Stimulated activated memory B cell treated with anti-CD40 and anti-IgM and Interleukin-4, amounts not matched to agents 10 μg/mL and 1 μg/mL and 100 μg/mL, for 72 hours (primary cell): ENCODE data around the gene GULP1.
"Not testable (repeated sequence)": the region's sequence is repeated elsewhere in the genome, so short reads cannot be mapped to it uniquely, and the experiment has no call there.

ENCODE experiments used
- ATAC-seq: fragments of 150-1000 bp; cut with Tn5 transposase; 2 replicates; pipeline ENCODE4 v1.10.0; 2021
- H3K27ac Mint-ChIP-seq: one replicate; pipeline ENCODE4 v1.8.0; 2022; ENCODE audit warnings: mild to moderate bottlenecking, mixed read lengths
- H3K27me3 Mint-ChIP-seq: one replicate; pipeline ENCODE4 v1.8.0; 2022; ENCODE audit warnings: mixed read lengths
- H3K36me3 Mint-ChIP-seq: one replicate; pipeline ENCODE4 v1.8.0; 2022; ENCODE audit warnings: mixed read lengths
- H3K4me1 Mint-ChIP-seq: one replicate; pipeline ENCODE4 v1.8.0; 2022; ENCODE audit warnings: mixed read lengths
- H3K4me3 Mint-ChIP-seq: one replicate; pipeline ENCODE4 v1.8.0; 2022; ENCODE audit warnings: mild to moderate bottlenecking, moderate library complexity, mixed read lengths
- H3K9me3 Mint-ChIP-seq: one replicate; pipeline ENCODE4 v1.8.0; 2022; ENCODE audit warnings: mixed read lengths

GULP1 gene

DNA sequence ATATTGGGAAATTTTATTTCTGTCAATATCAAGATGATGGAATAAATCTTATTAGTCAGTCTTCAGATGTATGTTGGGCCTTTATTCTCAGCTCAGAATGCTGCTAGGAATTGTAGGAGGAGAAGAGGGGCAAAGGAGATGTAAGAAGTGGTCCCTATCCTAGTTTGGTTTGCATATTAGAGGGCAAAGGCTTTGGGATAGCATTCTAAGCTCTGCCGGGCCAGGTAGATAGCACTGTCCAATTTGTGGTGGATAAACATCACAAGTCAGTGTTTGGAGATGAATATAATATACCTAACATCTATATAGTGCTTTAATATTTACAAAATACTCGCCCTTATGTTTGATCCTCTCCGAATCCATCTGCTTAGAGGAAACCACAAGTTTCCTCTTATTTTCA lies 149.2 kb downstream of the GULP1 start:
- peaks cover 6% of the 10 kb centered on the region for H3K9me3 Mint-ChIP-seq
- no peaks in the 10 kb centered on the region for H3K4me1 Mint-ChIP-seq
- no peak for ATAC-seq
- H3K36me3 Mint-ChIP-seq, result no peaks in the 10 kb centered on the region
- no peak overlapping the region for H3K4me3 Mint-ChIP-seq
- H3K27ac Mint-ChIP-seq, result no peak overlapping the region
- no peaks in the 10 kb centered on the region for H3K27me3 Mint-ChIP-seq

DNA sequence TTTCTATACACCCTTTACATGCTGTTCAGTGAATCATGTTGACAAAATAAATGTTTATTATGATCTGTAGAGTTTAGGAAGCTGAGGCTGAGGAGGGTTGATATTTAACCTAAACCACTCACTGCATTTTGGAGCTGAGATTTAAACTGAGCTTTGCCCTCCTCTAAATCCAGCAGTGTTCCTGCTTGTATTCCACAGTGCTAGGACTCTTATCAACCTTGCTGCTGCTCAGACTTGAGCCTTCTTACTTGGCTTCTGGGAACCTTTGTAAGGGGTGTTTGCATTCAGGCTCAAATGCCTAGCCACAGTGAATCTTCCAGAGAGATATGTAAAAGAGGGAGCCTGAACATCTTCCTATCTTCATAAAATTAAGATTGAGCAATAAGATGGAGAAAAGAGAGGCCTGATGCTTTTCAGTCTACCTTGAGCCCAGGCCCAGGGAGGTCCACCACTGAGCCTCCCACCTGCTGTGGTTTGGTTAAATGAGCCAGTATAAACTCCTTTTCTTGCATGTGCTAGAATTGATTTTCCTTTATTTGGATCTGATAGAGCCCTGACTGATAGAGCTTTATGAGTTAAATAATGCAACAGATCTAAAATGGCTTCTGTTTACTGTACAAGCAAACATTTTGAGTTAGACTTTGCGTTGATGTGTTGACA lies 149.7 kb downstream of the GULP1 start:
- Mint-ChIP-seq H3K36me3 (no peaks in the 10 kb centered on the region), H3K27ac (no peak overlapping the region), H3K4me1 (no peaks in the 10 kb centered on the region), H3K9me3 (peaks cover 6% of the 10 kb centered on the region), H3K27me3 (no peaks in the 10 kb centered on the region), H3K4me3 (no peak overlapping the region)
- peak; percentile 12 for ATAC-seq

- H3K4me1 Mint-ChIP-seq, result no peaks in the 10 kb centered on the region
- H3K27me3 Mint-ChIP-seq, result no peaks in the 10 kb centered on the region
- ATAC-seq, result no peak
- no peaks in the 10 kb centered on the region for H3K36me3 Mint-ChIP-seq
- H3K9me3 Mint-ChIP-seq, result peaks cover 2% of the 10 kb centered on the region
- H3K4me3 Mint-ChIP-seq, result no peak overlapping the region
- no peak overlapping the region for H3K27ac Mint-ChIP-seq
These were observed 151.5 kb downstream of the GULP1 start for GRCh38 chr2:188443207-188443606.

- Mint-ChIP-seq H3K9me3 (peaks cover 4% of the 10 kb centered on the region), H3K4me1 (no peaks in the 10 kb centered on the region), H3K36me3 (no peaks in the 10 kb centered on the region), H3K27ac (no peak overlapping the region), H3K27me3 (no peaks in the 10 kb centered on the region), H3K4me3 (no peak overlapping the region)
- ATAC-seq, result no peak
These were observed 152.6 kb downstream of the GULP1 start for GRCh38 chr2:188444106-188444835.

DNA sequence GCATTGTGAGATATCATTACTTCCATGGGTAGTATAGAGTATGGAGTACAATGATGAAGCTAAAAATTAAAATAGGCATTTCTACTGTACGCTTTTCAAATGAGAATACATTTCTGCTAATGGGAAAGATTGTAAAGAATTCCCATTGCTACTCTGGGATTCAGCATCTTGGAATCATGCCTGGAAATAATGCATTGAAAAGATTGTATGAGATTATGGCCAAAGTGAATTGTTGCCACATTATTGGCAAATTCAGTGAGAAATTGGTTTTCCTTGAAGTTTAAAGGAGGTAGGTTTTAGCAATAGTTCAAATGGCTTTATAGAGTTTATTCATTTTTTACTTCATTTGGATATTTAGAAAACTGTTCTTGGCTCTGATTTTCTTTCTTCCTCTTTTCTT lies 157.9 kb downstream of the GULP1 start:
- Mint-ChIP-seq H3K9me3 (peaks cover 3% of the 10 kb centered on the region), H3K27me3 (no peaks in the 10 kb centered on the region), H3K4me1 (no peaks in the 10 kb centered on the region), H3K36me3 (no peaks in the 10 kb centered on the region), H3K4me3 (no peak overlapping the region), H3K27ac (no peak overlapping the region)
- ATAC-seq, result no peak

DNA sequence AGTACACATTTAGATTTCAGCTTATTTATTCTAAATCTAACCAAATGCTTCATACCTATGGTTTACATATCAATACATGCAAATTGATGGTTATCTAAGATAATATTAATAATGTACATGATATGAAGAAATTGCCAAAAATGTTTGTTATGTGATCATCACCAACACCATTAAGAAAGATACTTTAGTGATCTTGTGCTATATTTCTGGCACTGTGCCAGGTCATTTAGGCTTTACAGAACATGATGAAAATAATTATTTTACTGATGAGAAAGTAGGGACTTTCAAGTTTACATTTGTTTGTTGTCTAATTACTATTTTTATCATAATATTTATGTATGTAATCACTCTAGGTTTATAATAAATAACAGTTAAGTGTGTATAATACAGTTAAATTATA lies 158.3 kb downstream of the GULP1 start:
- H3K9me3 Mint-ChIP-seq, result peaks cover 3% of the 10 kb centered on the region
- no peaks in the 10 kb centered on the region for H3K36me3 Mint-ChIP-seq
- no peak overlapping the region for H3K27ac Mint-ChIP-seq
- no peak for ATAC-seq
- H3K27me3 Mint-ChIP-seq, result no peaks in the 10 kb centered on the region
- H3K4me3 Mint-ChIP-seq, result no peak overlapping the region
- no peaks in the 10 kb centered on the region for H3K4me1 Mint-ChIP-seq

- Mint-ChIP-seq H3K27ac (no peak overlapping the region), H3K27me3 (no peaks in the 10 kb centered on the region), H3K4me3 (no peak overlapping the region), H3K4me1 (no peaks in the 10 kb centered on the region), H3K9me3 (peaks cover 3% of the 10 kb centered on the region), H3K36me3 (no peaks in the 10 kb centered on the region)
- ATAC-seq, result no peak
These were observed 159.2 kb downstream of the GULP1 start for GRCh38 chr2:188450732-188451483.

DNA sequence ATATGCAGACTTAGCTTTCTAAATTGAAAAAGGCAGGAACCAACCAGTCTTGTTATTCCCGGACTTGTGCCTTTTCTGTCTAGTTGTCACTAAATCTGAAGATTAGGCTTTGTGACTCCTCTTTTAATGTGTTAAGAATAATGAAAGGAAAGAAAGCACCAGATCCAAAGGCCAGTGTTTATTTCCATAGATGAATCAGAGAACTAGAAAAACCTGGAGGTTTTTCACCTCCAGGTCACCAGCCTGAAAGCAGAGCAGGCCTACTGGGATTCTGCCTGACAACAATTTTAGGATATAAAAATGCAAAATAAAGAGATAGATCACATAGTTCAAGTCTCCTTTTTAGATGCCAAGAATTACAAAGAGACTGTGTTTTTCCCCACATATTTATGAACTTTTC lies 160.4 kb downstream of the GULP1 start:
- H3K9me3 Mint-ChIP-seq, result peaks cover 3% of the 10 kb centered on the region
- ATAC-seq, result no peak

DNA sequence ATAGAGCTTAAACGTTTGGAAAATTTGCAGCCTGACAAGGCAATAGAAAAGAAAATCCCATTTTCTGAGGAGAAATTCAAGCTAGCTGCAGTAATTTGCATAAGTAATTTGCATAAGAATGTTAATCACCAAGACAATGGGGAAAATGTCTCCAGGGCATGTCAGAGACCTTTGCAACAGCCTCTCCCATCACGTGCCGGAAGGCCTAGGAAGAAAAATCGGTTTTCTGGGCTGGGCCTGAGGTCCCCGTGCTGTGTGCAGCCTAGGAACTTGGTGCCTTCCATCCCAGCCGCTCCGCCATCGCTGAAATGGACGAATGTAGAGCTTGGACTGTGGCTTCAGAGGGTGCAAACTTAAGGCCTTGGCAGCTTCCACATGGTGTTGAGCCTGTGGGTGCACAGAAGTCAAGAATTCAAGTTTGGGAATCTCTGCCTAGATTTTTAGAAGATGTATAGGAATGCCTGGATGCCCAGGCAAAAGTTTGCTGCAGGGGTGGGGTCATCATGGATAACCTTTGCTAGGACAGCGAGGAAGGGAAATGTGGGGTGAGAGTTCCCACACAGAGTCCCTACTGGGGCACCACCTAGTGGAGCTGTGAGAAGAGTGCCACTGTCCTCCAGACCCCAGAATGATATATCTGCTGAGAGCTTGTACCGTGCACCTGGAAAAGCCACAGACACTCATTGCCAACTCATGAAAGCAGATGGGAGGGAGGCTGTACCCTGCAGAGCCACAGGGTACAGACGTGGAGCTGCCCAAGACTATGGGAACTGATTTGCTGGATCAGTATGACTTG lies 164.6 kb downstream of the GULP1 start:
- Mint-ChIP-seq H3K27ac (no peak overlapping the region), H3K27me3 (no peaks in the 10 kb centered on the region), H3K36me3 (no peaks in the 10 kb centered on the region), H3K9me3 (peaks cover 2% of the 10 kb centered on the region), H3K4me3 (no peak overlapping the region), H3K4me1 (no peaks in the 10 kb centered on the region)
- no peak for ATAC-seq

More for the DNA sequence above, 160.4 kb downstream of the GULP1 start:
- Mint-ChIP-seq H3K4me3 (no peak overlapping the region), H3K27me3 (no peaks in the 10 kb centered on the region), H3K36me3 (no peaks in the 10 kb centered on the region), H3K27ac (no peak overlapping the region), H3K4me1 (no peaks in the 10 kb centered on the region)

GRCh38 chr2:188459061-188459460 lies 167.4 kb downstream of the GULP1 start:
- no peaks in the 10 kb centered on the region for H3K36me3 Mint-ChIP-seq
- H3K4me1 Mint-ChIP-seq, result no peaks in the 10 kb centered on the region
- no peak overlapping the region for H3K27ac Mint-ChIP-seq
- no peaks in the 10 kb centered on the region for H3K27me3 Mint-ChIP-seq
- peaks cover 2% of the 10 kb centered on the region for H3K9me3 Mint-ChIP-seq
- no peak for ATAC-seq
- no peak overlapping the region for H3K4me3 Mint-ChIP-seq

- not testable (repeated sequence) for H3K36me3 Mint-ChIP-seq, H3K27me3 Mint-ChIP-seq, H3K4me1 Mint-ChIP-seq, H3K4me3 Mint-ChIP-seq, ATAC-seq, H3K27ac Mint-ChIP-seq, H3K9me3 Mint-ChIP-seq
These were observed 174.4 kb downstream of the GULP1 start for GRCh38 chr2:188466078-188466477.

DNA sequence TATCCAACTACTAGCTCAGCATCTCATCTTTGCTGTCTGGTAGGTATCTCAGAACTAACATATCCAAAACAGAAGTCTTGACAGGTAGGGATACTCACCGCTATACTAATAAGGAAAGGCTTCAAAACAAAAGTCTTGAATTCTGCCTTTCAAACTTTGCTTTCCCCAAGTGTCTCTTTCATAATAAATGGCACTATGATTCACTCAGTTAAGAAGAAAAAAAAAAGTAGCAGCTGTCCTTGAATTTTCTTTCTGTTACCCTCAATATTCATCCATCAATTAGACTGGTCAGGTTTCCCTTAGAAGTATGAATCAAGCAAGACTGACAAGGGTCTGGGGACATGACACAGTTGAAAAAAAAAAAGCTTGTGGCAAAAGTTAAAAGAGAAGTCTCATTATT lies 175.1 kb downstream of the GULP1 start:
- Mint-ChIP-seq H3K27ac (no peak overlapping the region), H3K27me3 (no peaks in the 10 kb centered on the region), H3K36me3 (no peaks in the 10 kb centered on the region), H3K4me1 (no peaks in the 10 kb centered on the region), H3K9me3 (peaks cover 7% of the 10 kb centered on the region), H3K4me3 (no peak overlapping the region)
- ATAC-seq, result no peak

GRCh38 chr2:188471166-188471565 lies 179.5 kb downstream of the GULP1 start:
- H3K4me1 Mint-ChIP-seq, result no peaks in the 10 kb centered on the region
- H3K4me3 Mint-ChIP-seq, result no peak overlapping the region
- no peaks in the 10 kb centered on the region for H3K36me3 Mint-ChIP-seq
- no peaks in the 10 kb centered on the region for H3K27me3 Mint-ChIP-seq
- no peak overlapping the region for H3K27ac Mint-ChIP-seq
- H3K9me3 Mint-ChIP-seq, result peaks cover 9% of the 10 kb centered on the region
- ATAC-seq, result no peak

GRCh38 chr2:188473306-188473705 lies 181.6 kb downstream of the GULP1 start:
- Mint-ChIP-seq H3K4me3 (no peak overlapping the region), H3K9me3 (peaks cover 9% of the 10 kb centered on the region), H3K4me1 (no peaks in the 10 kb centered on the region), H3K36me3 (no peaks in the 10 kb centered on the region), H3K27me3 (no peaks in the 10 kb centered on the region), H3K27ac (no peak overlapping the region)
- no peak for ATAC-seq

DNA sequence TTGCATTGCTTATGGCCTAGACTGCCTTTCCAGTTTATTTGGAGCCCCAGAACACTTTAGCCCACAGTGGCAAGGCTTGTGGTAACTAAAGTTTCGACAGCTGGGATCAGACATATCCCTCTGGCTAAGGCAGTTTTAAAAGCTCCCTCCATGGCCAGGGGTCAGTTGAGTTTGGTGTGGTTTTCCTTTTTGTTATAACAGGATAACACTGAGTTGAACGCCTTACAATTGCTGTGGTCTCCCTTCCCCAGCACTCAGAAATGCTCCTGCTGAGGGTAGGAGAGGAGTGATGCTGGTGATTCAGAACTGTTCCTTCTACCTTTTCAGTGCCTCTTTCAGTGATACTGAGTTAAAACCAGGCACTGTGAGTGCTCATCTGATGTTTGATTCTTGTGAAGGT lies 182.6 kb downstream of the GULP1 start:
- Mint-ChIP-seq H3K36me3 (no peaks in the 10 kb centered on the region), H3K27ac (no peak overlapping the region), H3K27me3 (no peaks in the 10 kb centered on the region), H3K4me1 (no peaks in the 10 kb centered on the region), H3K4me3 (no peak overlapping the region), H3K9me3 (peaks cover 5% of the 10 kb centered on the region)
- ATAC-seq, result no peak
